ENCODE results near the gene PLCH2.

Gene PLCH2

DNA sequence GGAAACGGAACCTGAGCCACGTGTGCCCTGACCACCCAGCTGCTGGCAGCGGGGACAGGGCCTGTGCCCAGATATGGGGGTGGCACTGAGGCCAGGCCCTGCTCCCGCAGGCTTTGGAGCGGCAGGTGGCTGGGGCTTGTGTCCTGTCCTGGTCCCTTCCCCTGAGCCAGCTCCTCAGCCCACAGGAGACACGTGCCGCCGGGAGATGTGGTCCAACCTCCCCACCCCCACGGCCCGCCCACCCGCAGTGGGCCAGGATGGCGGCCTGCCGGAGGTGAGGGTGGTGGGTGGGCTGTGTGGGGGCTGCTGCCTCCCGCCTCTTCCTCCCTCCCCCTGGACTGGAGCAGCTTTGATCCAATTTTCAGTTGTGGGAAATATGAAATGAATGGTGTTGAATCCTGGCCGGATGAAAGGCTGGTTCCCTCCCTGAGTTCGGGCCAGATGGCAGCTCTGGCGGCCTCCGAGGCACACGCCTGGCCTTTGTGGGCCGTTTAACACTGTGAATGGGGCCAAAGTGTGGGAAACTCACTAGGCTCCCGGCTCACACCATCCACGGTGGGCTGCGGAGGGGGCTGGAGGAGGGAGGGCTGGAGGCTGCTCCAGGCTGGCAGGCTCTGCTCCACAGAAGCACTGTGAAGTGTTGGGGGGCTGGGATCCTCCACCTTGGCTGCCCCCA lies 56.5 kb downstream of the PLCH2 start:
- peaks cover 23% of the 10 kb centered on the region for H3K4me1 Mint-ChIP-seq
- TF ChIP-seq, protein P1, sequence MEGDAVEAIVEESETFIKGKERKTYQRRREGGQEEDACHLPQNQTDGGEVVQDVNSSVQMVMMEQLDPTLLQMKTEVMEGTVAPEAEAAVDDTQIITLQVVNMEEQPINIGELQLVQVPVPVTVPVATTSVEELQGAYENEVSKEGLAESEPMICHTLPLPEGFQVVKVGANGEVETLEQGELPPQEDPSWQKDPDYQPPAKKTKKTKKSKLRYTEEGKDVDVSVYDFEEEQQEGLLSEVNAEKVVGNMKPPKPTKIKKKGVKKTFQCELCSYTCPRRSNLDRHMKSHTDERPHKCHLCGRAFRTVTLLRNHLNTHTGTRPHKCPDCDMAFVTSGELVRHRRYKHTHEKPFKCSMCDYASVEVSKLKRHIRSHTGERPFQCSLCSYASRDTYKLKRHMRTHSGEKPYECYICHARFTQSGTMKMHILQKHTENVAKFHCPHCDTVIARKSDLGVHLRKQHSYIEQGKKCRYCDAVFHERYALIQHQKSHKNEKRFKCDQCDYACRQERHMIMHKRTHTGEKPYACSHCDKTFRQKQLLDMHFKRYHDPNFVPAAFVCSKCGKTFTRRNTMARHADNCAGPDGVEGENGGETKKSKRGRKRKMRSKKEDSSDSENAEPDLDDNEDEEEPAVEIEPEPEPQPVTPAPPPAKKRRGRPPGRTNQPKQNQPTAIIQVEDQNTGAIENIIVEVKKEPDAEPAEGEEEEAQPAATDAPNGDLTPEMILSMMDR (IDR thresholded peaks at IDR 0.05; ENCODE audit: unreplicated experiment in 3 of 3), result no peak
- peaks cover 76% of the 10 kb centered on the region for H3K27me3 Mint-ChIP-seq (ENCODE audit: low read depth)
- H3K4me3 Mint-ChIP-seq, result peak overlapping the region in 1 of 3 experiments; percentile 51
- no peaks in the 10 kb centered on the region for H3K9me3 Mint-ChIP-seq
- no peak overlapping the region for H3K27ac Mint-ChIP-seq
- H3K36me3 Mint-ChIP-seq (ENCODE audit: low read depth), result no peaks in the 10 kb centered on the region

DNA sequence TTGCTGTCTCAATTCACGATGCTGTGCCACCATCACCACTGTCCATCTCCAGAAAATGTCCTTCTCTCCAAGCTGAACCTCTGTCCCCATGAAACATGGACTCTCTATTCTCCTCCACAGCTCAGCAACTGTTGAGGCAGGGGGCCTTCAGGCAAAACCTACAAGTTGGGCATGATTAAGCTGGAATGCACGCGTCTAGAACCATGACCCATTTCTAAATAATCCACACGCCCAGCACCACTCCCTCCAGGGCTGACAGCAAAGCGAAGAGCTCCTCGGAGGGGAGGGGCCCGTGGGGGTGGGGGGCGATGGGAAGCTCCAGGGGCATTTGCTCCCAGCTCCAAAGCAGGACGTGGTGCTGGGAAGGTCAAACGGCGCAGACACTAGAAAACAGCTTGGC lies 57.3 kb downstream of the PLCH2 start:
- peaks cover 71% of the 10 kb centered on the region for H3K27me3 Mint-ChIP-seq (ENCODE audit: low read depth)
- peak overlapping the region in 2 of 3 experiments; percentile 32 to 45 for H3K4me3 Mint-ChIP-seq
- TF ChIP-seq, protein P1 (IDR thresholded peaks at IDR 0.05; ENCODE audit: unreplicated experiment in 3 of 3), result no peak
- peaks cover 23% of the 10 kb centered on the region for H3K4me1 Mint-ChIP-seq
- no peaks in the 10 kb centered on the region for H3K36me3 Mint-ChIP-seq (ENCODE audit: low read depth)
- peak overlapping the region in 1 of 3 experiments; percentile 48 for H3K27ac Mint-ChIP-seq
- H3K9me3 Mint-ChIP-seq, result no peaks in the 10 kb centered on the region

DNA sequence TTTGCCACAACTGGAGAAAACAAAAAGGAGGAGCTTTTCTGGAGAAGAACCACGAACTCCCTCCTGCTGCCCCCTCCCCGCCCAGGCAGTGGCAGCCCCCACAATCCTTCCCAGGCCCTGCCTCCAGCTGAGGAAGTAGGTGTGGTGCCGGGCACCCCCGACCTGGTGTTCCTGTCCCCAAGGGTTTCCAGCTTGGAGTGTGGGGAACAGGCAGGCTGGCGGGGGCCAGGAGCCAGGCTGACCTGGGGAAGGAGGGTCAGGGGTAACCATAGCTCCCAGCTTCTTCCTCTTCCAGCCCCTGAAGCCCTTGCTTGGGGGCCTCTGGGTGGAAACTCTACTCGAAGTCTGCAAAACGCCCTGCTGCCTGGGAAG lies 58.2 kb downstream of the PLCH2 start:
- TF ChIP-seq, protein P1 (IDR thresholded peaks at IDR 0.05; ENCODE audit: unreplicated experiment in 3 of 3), result no peak
- Mint-ChIP-seq H3K36me3 (ENCODE audit: low read depth) (no peaks in the 10 kb centered on the region), H3K27me3 (ENCODE audit: low read depth) (peaks cover 66% of the 10 kb centered on the region), H3K27ac (peak overlapping the region in 1 of 3 experiments; percentile 42), H3K4me1 (peaks cover 17% of the 10 kb centered on the region), H3K4me3 (no peak overlapping the region), H3K9me3 (no peaks in the 10 kb centered on the region)

DNA sequence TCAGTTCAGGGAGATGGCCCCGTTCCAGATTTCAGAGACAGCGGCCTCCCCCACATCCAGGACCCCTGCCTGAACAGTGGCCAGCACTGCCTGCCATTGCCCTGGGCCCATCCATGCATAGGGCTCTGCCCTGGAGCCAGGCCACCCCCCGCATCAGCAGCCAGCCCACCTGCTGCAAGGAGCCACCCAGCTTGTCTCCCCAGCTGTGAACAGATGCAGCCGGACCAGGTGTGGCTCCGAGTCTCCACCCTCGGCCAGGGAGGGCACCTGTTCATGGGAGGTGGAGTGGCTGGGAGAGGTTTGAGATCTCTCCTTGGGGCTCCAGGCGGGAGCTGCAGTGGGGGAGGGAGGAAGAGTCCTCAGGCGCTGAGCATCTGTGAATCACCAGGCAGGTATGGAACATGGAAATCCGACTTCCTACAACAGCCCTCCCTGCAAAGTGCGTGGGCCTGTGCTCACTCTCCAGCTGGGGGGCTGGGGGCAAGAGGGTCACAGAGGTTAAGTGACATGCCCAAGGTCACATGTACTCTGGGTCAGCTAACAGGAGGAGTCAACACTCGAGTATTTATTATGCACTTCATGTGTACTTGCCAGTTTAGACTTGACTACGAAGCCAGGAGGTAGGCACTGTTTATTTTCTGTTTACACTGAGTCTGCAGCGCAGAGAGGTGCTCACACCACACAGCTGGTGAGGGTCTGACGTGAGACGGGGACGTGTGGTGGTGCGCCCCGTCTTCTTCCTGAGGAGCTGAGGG lies 58.8 kb downstream of the PLCH2 start:
- TF ChIP-seq, protein P1 (IDR thresholded peaks at IDR 0.05; ENCODE audit: unreplicated experiment in 3 of 3), result no peak
- no peaks in the 10 kb centered on the region for H3K36me3 Mint-ChIP-seq (ENCODE audit: low read depth)
- H3K27ac Mint-ChIP-seq, result peak overlapping the region in 1 of 3 experiments; percentile 65
- peaks cover 60% of the 10 kb centered on the region for H3K27me3 Mint-ChIP-seq (ENCODE audit: low read depth)
- peak overlapping the region in 1 of 3 experiments; percentile 16 for H3K4me3 Mint-ChIP-seq
- no peaks in the 10 kb centered on the region for H3K9me3 Mint-ChIP-seq
- H3K4me1 Mint-ChIP-seq, result peaks cover 17% of the 10 kb centered on the region

- Mint-ChIP-seq H3K9me3 (no peaks in the 10 kb centered on the region), H3K27me3 (ENCODE audit: low read depth) (peaks cover 56% of the 10 kb centered on the region), H3K4me1 (peaks cover 17% of the 10 kb centered on the region), H3K27ac (no peak overlapping the region), H3K4me3 (no peak overlapping the region), H3K36me3 (ENCODE audit: low read depth) (no peaks in the 10 kb centered on the region)
- TF ChIP-seq, protein P1 (IDR thresholded peaks at IDR 0.05; ENCODE audit: unreplicated experiment in 3 of 3), result no peak
Observed at GRCh38 chr1:2535455-2535854, 59.4 kb downstream of the PLCH2 start.

Data from nephron (organoid).